ENCODE data around the gene THSD1.
"Not testable (repeated sequence)": the region's sequence is repeated elsewhere in the genome, so short reads cannot be mapped to it uniquely, and the experiment has no call there.

The THSD1 gene

GRCh38 chr13:52414963-52415362 is 9.0 kb upstream of the THSD1 start:
- DNase-seq, result peak; percentile 29
- in situ Hi-C loops (cut with HindIII; ENCODE audit: low pct_ligation_motif_present, low pct_unique_long_range_greater_than_20kb, low sequenced_read_pairs), result no loop called here

- DNase-seq, result no peak
- in situ Hi-C loops (cut with HindIII; ENCODE audit: low pct_ligation_motif_present, low pct_unique_long_range_greater_than_20kb, low sequenced_read_pairs), result no loop called here
Measured at GRCh38 chr13:52414051-52414450, 8.1 kb upstream of the THSD1 start.

GRCh38 chr13:52412128-52412527 is 6.2 kb upstream of the THSD1 start:
- in situ Hi-C loops (cut with HindIII; ENCODE audit: low pct_ligation_motif_present, low pct_unique_long_range_greater_than_20kb, low sequenced_read_pairs), result no loop called here
- peak; percentile 8 for DNase-seq

GRCh38 chr13:52411629-52412028 is 5.7 kb upstream of the THSD1 start:
- peak; percentile 88 for DNase-seq
- in situ Hi-C loops (cut with HindIII; ENCODE audit: low pct_ligation_motif_present, low pct_unique_long_range_greater_than_20kb, low sequenced_read_pairs), result no loop called here

GRCh38 chr13:52408071-52408658 is 2.2 kb upstream of the THSD1 start:
- in situ Hi-C loops (cut with HindIII; ENCODE audit: low pct_ligation_motif_present, low pct_unique_long_range_greater_than_20kb, low sequenced_read_pairs); DNase-seq: not testable (repeated sequence)

GRCh38 chr13:52407436-52407835 is 1.5 kb upstream of the THSD1 start:
- DNase-seq; in situ Hi-C loops (cut with HindIII; ENCODE audit: low pct_ligation_motif_present, low pct_unique_long_range_greater_than_20kb, low sequenced_read_pairs): not testable (repeated sequence)

GRCh38 chr13:52406629-52407028 is 657 bp upstream of the THSD1 start:
- in situ Hi-C loops (cut with HindIII; ENCODE audit: low pct_ligation_motif_present, low pct_unique_long_range_greater_than_20kb, low sequenced_read_pairs), result no loop called here

GRCh38 chr13:52405369-52405766 is 604 bp downstream of the THSD1 start:
- peak; percentile 15 for DNase-seq
- in situ Hi-C loops (cut with HindIII; ENCODE audit: low pct_ligation_motif_present, low pct_unique_long_range_greater_than_20kb, low sequenced_read_pairs), result no loop called here

More at GRCh38 chr13:52406629-52407028, 657 bp upstream of the THSD1 start:
- DNase-seq, result no peak

- in situ Hi-C loops (cut with HindIII; ENCODE audit: low pct_ligation_motif_present, low pct_unique_long_range_greater_than_20kb, low sequenced_read_pairs), result no loop called here
- peak; percentile 36 for DNase-seq
Measured at GRCh38 chr13:52399708-52400107, 6.3 kb downstream of the THSD1 start.

- DNase-seq, result no peak
- in situ Hi-C loops (cut with HindIII; ENCODE audit: low pct_ligation_motif_present, low pct_unique_long_range_greater_than_20kb, low sequenced_read_pairs), result no loop called here
Measured at GRCh38 chr13:52399046-52399445, 6.9 kb downstream of the THSD1 start.

GRCh38 chr13:52395704-52396103 is 10.3 kb downstream of the THSD1 start:
- in situ Hi-C loops (cut with HindIII; ENCODE audit: low pct_ligation_motif_present, low pct_unique_long_range_greater_than_20kb, low sequenced_read_pairs), result no loop called here
- no peak for DNase-seq

GRCh38 chr13:52394586-52394985 is 11.4 kb downstream of the THSD1 start:
- in situ Hi-C loops (cut with HindIII; ENCODE audit: low pct_ligation_motif_present, low pct_unique_long_range_greater_than_20kb, low sequenced_read_pairs), result no loop called here
- DNase-seq, result no peak

GRCh38 chr13:52393572-52394357 is 12.2 kb downstream of the THSD1 start:
- in situ Hi-C loops (cut with HindIII; ENCODE audit: low pct_ligation_motif_present, low pct_unique_long_range_greater_than_20kb, low sequenced_read_pairs), result no loop called here
- DNase-seq, result no peak

GRCh38 chr13:52387721-52388120 is 18.3 kb downstream of the THSD1 start:
- no peak for DNase-seq
- in situ Hi-C loops (cut with HindIII; ENCODE audit: low pct_ligation_motif_present, low pct_unique_long_range_greater_than_20kb, low sequenced_read_pairs), result no loop called here

GRCh38 chr13:52385870-52386269 is 20.1 kb downstream of the THSD1 start:
- in situ Hi-C loops (cut with HindIII; ENCODE audit: low pct_ligation_motif_present, low pct_unique_long_range_greater_than_20kb, low sequenced_read_pairs), result no loop called here
- DNase-seq, result no peak

GRCh38 chr13:52383366-52383765 is 22.6 kb downstream of the THSD1 start:
- no peak for DNase-seq
- in situ Hi-C loops (cut with HindIII; ENCODE audit: low pct_ligation_motif_present, low pct_unique_long_range_greater_than_20kb, low sequenced_read_pairs), result no loop called here

GRCh38 chr13:52378312-52378711 is 27.7 kb downstream of the THSD1 start:
- in situ Hi-C loops (cut with HindIII; ENCODE audit: low pct_ligation_motif_present, low pct_unique_long_range_greater_than_20kb, low sequenced_read_pairs), result no loop called here

GRCh38 chr13:52377898-52378297 is 28.1 kb downstream of the THSD1 start:
- no peak for DNase-seq
- in situ Hi-C loops (cut with HindIII; ENCODE audit: low pct_ligation_motif_present, low pct_unique_long_range_greater_than_20kb, low sequenced_read_pairs), result no loop called here

More at GRCh38 chr13:52378312-52378711, 27.7 kb downstream of the THSD1 start:
- DNase-seq, result no peak

- DNase-seq, result no peak
- in situ Hi-C loops (cut with HindIII; ENCODE audit: low pct_ligation_motif_present, low pct_unique_long_range_greater_than_20kb, low sequenced_read_pairs), result no loop called here
Measured at GRCh38 chr13:52374873-52375411, 31.0 kb downstream of the THSD1 start.

- no peak for DNase-seq
- in situ Hi-C loops (cut with HindIII; ENCODE audit: low pct_ligation_motif_present, low pct_unique_long_range_greater_than_20kb, low sequenced_read_pairs), result no loop called here
Measured at GRCh38 chr13:52374389-52374788, 31.6 kb downstream of the THSD1 start.

Measured in ACHN (cell line).